NCI-H2081 (cell line): ENCODE results near the gene FRAS1.
"Not testable (repeated sequence)": the region's sequence is repeated elsewhere in the genome, so short reads cannot be mapped to it uniquely, and the experiment has no call there.

ENCODE experiments used
- DNase-seq, 2 experiments: peaks; one replicate each; lab custom pipeline; 2025; lab: John Stamatoyannopoulos, UW

Gene FRAS1

DNA sequence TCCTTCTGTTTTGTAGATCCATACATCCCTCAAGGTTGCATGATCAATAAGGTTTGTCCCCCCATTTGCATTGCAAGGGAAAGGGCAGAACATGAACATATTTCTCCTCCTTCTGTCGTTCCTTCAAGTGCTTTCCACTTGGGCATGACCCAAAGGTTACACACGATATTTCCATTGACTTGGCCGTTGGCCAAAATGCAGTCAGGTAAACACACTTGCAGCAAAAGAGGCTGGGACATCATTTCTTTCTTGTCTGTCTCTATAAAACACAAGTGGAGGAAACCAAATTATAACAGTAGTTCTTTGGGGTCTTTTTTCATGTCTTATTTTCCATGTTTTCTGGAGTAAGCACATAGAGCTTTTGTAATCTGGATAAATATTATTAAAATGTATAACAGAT lies 156.1 kb downstream of the FRAS1 start:
- DNase-seq: peak in 1 of 2 experiments; percentile 5

DNA sequence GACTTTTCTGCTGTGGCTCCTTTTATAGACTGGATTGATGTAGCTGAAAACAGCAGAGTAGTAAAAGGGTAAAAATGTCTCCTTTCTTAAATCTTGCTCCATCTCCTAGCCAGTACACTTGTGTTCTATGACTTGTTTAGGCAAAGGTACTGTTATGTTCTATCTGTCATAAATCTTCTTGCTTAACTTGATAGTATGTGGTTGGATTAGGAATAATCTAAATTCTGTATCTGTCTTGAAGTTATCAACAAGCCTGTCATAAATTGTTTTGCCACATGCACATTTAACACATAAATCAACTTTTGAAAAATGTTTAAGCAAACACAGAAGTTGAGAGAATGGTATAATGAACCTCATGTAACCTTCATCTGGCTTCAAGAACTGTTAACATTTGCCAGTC lies 157.0 kb downstream of the FRAS1 start:
- no peak for DNase-seq

DNA sequence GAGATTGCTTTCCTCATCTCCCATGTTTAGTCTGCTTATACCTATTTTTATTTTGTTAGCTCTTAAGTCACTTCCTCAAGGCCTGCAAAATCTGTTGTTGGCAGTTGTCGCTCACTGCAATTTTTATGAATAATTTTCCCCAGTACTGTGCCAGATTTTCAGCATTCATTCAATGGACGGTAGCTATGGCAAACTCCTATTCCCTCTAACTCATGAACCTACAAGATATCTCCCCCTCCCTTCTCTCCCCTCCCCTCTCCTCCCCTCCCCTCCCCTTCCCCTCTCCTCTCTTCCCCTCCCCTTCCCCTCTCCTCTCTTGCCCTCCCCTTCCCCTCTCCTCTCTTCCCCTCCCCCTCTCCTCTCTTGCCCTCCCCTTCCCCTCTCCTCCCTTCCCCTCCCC lies 160.4 kb downstream of the FRAS1 start:
- DNase-seq: no peak

DNA sequence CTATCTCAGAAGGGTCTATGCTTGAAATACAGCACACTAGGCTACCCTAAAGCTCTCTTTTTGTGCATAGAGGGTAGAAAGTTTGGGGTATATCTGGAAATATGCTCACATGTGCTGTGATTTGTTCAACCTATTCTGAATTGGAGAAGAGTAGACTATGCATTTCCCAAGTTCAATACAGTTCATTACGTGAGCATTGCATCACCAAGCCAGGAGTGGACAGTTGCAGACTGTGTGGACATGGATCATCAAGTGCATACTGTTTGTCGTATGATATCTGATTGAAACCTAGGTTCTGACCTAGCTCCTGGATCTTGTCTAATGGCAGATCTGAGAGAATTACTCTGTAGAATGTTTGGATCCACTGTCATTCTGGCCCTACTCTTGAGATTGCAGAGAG lies 161.1 kb downstream of the FRAS1 start:
- DNase-seq: no peak

DNA sequence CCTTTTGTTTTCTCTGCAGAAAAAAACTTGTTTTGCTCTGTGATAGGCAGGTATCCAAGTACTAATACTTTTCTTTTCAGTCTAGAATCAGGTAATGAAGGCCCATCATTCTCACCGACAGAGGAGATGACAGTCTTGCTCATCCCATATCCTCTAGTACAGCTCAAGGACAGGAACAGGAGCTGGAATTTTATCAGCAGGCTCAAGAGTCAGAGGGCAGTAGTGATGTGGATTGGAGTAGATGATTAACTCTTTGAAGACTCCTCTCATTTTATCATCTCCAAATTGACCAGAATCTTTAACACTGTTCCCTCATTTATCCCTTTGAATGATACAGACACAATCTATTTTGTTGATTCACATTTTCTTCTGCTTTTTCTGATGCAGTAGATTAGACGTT lies 162.7 kb downstream of the FRAS1 start:
- no peak for DNase-seq

DNA sequence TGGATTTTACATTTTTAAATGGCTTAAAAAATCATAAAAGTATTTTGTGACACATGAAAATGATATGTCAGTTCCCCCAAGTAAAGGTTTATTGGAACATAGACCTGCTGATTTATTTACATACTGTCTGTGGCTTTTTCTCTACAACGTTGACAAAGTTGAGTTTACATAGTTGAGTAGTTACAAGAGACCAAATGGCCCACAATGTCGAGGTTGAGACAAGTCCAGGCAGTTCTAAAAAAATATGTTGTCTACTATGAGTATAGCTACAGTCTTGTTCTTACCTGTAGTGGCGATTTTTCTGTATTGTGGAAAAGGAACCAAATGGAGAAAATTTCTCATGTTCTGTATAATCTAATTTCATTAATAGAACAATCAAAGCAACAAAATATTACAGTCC lies 163.2 kb downstream of the FRAS1 start:
- no peak for DNase-seq

DNA sequence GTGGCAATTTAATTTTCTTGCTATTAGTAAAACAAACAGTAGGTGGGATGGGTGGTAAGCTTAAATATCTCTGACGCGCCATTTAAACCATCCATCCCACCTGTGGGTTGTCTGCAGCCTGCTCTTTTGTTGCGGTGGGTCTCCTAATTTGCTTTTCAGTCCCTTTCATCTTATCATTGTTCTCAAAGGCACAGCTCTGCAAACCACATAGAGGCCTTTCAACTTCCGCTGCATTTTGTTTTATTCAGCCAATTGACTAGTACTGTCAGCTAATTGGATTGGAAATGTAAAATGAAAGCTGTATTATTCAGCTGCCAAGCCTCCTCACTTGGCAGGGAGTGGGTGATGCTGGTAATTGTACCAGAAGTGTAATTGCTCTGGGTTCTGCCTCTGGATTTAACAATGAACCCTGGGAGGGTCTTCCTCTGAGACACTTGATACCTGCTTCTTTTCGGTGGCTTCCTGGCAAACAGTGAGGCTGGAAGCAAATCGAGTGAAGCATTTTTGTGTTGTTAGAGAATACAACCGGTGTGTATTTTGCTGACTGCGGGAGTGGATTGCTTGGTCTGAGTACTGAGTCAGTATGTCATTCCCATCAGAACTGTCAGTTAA lies 165.6 kb downstream of the FRAS1 start:
- DNase-seq: peak; percentile 72 to 92

DNA sequence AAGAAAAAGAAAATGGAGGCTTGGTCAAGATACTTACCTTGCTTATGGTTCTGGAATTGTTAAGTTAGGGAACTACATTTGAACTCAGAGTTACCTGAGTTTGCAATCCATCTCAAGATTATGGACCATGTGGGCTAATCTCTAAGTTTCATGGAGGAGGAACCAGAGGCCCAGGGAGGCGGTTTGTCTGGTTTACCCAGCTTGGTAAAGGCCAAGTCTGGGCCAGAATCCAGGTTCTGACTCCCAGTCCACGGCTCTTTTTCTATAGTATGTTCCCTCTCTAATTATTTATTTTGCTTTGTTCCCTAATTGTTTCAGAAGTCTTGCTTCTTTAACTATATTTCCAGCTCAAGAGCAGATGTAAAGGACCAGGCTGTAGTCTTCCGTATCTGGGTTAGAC lies 168.1 kb downstream of the FRAS1 start:
- DNase-seq: no peak

DNA sequence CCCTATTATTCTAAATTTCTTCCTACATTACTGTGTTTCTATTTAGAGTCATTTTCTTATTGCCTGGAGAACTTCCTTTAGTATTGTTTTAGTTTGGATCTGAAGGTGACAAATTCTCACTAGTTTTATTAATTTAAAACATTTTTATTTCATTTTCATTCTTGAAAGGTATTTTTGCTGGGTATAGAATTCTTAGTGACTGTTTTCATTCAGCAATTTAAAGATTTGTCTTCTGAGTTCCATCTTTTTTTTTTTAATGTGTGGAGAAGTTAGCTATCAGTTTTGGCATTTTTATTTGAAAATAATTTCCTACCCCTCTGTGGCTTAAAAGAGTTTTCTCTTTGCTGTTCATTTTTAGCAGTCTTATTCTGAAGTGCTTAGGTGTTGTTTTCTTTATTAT lies 169.2 kb downstream of the FRAS1 start:
- no peak for DNase-seq

DNA sequence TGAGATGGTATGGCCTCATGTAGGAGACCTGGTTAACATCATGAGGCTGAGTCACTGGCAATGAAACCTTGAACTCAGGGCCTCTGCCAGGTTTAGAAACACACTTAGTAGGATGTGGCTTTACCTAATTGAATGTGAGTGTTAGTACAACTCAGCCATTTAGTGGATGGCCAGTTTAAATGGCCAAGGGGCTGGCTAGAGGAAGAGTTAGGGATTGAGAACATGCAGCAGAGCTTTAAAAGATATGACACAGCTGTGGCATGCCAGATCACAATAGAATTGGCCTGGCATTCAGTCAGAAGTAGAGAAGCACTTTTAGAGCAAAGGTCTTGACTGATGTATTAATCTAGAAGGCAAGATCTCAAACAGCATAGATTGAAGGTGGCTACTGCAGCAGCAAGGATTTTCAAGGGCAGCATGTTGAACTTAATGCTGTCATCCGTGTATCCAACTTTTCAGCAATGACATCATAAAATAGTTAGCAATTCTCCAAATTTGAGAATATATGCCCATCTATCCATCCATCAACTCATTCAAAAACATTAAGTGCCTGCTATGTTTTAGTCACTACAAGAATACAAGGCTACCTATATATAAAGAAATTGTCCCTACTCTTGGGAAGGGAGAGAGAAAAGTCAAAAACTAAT lies 170.4 kb downstream of the FRAS1 start:
- no peak for DNase-seq

DNA sequence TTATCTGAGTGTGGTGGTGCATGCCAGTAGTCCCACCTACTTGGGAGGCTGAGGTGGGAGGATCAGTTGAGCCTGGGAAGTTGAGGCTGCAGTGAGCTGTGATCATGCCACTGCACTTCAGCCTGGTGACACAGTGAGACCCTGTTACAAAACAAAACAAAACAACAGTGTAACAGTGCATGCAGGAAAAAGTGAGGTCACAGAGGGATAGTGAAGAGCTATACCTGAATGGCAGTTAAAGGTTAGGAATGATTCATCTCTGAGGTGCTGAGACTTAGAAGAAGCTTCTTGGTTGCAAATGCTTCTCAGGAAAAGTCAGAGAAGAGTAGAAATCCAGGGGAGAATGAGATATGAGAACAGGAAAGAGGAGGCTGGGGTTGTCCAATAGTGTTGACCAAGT lies 178.7 kb downstream of the FRAS1 start:
- DNase-seq: no peak

DNA sequence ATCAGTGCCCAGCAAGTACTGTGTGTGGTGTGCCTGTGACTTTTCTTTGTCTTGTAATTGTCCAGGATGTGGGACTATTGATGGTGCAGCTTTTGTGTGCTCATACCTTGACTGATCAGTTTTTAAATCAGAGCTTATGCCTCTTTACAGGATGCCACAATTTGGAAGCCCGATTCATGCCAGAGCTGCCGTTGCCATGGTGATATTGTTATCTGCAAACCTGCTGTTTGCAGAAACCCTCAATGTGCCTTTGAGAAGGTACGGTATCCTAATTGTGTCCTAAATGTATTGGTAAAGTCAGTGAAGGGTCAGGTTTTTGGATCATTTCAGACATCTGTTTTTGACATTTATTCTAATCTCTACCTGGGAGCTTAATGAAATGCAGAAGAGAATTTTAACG lies 180.2 kb downstream of the FRAS1 start:
- no peak for DNase-seq

DNA sequence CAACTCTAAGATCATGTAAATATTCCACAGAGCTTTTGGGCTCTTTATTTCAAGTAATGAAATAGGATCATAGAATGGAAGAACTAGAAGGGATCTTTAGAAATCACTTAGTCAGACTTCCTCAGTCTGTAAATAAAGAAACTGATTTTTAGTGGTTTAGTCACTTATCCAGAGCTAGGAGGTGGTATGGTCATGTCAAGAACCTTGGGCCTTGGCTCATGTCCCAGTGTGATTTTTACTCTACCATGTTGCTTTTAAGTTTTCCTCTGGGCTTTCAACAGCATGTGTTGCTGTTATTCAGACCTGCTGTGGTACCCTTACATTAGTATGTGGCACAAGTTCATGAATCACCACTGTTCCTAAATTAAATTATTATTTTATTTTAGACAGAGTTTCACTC lies 184.9 kb downstream of the FRAS1 start:
- DNase-seq: no peak

DNA sequence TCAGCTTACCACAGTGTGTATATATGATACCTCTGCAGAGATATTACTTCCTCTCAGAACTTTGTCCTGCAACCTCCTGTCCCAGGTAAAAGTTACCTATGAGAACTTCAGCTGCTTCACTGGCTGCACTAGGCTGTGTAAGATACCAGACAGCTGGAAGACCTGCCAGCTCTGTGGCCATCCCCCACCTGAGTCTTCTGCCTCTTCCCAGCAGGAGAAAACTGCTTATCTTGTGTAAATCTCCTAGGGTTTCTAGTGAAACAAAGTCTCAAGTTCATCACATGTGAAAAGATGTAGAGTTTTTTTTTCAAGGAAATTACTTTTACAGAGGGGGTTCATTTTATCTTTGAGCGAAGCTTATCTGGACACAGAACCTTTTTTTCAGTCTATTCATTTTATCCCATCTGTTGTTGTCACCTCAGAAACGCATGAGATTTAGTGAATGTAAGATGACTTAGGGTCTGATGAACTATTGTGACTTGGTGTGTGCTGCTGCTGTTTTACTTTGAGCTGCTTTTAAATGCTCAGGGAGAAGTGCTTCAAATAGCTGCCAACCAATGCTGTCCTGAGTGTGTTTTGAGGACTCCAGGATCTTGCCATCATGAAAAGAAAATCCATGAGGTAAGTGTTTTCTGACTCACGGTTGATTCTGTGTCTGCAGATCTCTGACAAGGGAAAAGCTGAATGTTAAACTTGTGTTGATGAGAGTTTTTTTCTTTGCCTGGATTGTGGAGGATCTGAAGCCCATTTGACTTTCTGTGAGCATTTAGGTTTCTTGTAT lies 187.8 kb downstream of the FRAS1 start:
- no peak for DNase-seq

DNA sequence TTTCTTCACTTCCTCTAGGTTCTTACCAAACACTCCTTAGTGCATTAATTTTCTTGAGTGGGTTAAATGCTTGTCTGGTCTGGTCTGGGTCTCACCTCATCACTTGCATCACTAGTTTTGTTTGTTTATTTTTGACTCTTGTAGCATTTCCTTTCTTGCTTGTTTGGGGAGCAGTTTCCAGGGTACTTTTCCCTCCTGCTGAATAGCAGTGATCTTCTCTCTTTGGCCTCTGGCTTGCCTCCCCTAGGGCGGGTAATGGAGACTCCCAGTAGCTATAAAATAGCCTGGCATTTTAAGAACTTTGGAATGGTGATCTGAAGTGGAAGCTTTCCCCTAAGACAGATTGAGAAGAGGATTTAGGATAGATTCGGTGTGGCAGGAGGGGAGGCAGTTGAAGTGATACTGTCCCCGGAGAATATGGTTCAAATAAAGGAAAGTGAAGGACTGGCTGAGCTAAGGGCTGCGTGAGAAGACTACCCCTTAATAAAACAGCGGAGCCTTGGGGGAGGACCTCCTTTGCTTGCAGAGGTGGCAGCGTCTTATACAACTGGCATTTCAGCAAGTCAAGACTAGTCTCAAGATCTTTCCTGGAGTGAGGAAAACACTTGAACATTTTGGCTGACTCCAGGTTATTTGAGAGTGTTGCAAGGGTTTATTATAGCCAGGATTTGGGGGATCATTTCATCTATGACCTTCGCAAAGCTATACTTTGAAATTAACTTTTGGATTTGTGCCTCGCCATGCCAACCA lies 190.6 kb downstream of the FRAS1 start:
- DNase-seq: no peak

DNA sequence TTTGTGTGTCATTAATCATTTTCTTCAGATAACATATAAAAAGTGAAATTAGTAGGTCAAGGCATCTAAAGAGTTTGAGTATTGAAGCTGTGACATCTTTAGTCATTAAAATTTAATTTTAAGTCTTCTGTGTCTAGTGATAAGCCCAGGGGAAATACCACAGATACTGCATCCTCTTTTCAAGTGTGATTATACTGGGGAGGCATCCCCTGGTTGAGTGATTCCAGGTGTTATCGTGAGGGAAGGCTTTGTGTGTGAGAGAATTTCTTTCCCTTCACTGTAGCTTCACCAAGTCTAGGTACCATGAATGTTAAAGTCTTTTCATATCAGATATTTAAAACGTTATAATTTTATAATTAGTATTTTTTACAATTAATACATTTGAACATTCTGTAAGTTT lies 193.4 kb downstream of the FRAS1 start:
- no peak for DNase-seq

DNA sequence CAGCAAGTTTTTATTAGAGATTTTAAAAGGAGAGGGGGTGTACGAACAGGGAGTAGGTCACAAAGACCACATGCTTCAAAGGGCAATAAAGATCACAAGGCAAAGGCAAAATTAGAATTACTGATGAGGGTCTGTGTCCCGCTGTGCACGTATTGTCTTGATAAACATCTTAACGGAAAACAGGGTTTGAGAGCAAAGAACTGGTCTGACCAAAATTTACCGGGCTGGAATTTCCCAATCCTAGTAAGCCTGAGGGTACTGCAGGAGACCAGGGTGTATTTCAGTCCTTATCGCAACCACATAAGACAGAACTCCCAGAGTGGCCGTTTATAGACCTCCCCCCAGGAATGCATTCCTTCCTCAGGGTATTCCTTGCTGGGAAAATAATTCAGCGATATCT lies 195.7 kb downstream of the FRAS1 start:
- not testable (repeated sequence) for DNase-seq

DNA sequence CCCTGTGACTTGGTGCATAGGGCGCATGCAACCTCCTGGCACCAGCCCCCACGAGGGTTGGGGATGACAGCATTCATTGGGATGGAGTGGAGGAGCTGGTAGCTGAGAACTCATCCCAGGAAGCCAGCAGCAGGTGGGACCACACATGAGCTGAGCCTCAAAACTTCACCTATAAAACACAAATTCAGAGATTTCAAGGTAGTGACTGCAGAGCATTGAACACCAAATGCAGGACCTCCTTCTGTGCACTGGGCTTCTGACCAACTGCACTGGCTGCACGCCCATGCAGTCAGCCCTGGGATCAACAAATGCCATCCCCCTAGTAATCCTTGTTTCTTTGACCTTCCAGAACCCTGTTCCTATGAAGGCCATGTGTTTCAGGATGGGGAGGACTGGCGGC lies 197.8 kb downstream of the FRAS1 start:
- peak in 1 of 2 experiments; percentile 2 for DNase-seq

DNA sequence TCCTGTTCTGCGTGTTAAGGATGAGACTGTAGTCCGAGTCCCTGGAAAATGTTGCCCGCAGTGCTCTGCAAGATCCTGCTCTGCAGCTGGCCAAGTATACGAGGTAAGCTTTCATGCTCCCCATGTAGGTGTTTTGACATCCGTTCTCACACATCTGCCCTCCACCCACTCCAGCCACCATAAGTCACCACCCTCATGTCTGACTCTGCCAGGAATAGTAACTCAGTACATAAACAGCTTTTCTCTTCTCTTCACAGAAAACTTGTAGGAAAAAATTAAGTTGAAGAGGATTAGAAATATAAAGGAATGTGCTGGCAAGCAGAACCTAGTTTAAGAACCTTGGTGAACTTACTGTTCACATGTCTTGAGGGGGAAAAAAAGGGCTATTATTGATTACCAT lies 207.9 kb downstream of the FRAS1 start:
- DNase-seq: no peak

DNA sequence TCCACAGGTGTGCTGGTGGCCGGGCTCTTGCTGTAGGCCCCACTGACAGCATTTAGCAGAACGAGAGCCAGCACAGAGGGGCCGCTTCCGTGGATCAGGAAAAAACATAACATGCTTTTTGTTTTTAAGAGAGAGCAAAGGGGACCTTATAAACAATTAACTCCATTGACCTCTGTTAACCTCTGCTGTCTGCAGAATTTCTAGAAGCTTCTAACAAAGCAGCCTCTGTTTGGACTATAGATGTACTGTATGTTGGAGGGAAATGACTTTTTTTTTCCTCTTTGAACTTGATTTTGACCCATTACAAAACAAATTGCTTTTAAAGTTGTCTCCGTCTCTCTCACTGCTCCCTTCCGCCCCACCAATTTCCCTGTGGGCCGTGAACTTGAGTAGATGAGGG lies 210.7 kb downstream of the FRAS1 start:
- DNase-seq: no peak

DNA sequence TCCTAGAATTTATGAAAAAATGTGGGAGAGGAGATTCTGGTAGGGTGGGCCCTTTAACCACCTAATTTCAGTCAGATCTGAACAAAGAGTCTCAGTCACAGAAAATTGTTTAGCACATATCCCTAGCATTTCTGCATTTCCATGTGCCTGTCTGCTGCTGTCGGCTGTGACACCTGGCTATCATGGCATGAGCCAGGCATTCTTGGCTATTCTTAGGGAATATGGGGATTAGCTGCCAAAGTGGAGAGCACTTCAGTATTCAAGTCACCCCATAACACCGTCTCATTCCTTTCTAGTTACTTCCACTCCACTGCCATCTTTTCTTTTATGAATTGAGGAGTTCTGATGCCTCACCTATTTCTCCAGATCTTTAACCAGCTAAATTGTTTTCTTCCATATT lies 211.5 kb downstream of the FRAS1 start:
- no peak for DNase-seq

DNA sequence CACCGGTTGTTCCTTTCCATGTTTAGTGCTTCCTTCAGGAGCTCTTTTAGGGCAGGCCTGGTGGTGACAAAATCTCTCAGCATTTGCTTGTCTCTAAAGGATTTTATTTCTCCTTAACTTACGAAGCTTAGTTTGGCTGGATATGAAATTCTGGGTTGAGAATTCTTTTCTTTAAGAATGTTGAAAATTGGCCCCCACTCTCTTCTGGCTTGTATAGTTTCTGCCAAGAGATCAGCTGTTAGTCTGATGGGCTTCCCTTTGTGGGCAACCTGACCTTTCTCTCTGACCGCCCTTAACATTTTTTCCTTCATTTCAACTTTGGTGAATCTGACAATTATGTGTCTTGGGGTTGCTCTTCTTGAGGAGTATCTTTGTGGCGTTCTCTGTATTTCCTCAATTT lies 218.3 kb downstream of the FRAS1 start:
- DNase-seq: not testable (repeated sequence)

DNA sequence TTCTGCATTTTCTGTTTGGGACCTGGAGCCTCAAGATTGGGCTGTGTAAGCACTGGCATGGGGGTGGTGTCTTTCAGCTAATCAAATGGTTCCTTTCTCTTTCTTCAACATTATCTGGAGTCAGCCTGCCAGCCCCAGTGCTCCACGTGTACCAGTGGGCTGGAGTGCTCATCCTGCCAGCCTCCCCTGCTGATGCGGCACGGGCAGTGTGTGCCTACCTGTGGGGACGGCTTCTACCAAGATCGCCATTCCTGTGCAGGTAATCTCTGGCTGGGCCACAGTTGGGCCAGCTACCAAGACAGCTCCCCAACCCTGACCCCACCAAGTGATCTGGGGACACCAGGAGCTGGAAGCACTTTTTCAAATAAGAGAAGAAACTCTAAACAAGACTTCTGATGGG lies 229.2 kb downstream of the FRAS1 start:
- DNase-seq: no peak
